GM18951 (cell line): ENCODE data around the gene EHMT1.
A peak's percentile ranks its signal among the peaks of the same experiment; 100 is the strongest.

ENCODE experiments used
- POLR2A ChIP-seq: IDR thresholded peaks from 4 replicates; pipeline ENCODE4 v1.6.1; 2011; ENCODE audit warnings: mild to moderate bottlenecking; ENCODE audit not compliant: insufficient read length, insufficient read depth; ENCODE audit errors: extremely low read depth
- in situ Hi-C: fragments of 300-500 bp; cut with MboI; formaldehyde crosslinking; loops from one replicate; pipeline ENCODE4 v1.12.0; 2022; ENCODE audit warnings: low sequenced_read_pairs, mixed read lengths, inconsistent platforms; ENCODE audit not compliant: unreplicated experiment

EHMT1 gene

GRCh38 chr9:137696136-137696925 lies 77.5 kb downstream of the EHMT1 start:
- in situ Hi-C loops, result no loop called here
- no peak for TF ChIP-seq POLR2A

DNA sequence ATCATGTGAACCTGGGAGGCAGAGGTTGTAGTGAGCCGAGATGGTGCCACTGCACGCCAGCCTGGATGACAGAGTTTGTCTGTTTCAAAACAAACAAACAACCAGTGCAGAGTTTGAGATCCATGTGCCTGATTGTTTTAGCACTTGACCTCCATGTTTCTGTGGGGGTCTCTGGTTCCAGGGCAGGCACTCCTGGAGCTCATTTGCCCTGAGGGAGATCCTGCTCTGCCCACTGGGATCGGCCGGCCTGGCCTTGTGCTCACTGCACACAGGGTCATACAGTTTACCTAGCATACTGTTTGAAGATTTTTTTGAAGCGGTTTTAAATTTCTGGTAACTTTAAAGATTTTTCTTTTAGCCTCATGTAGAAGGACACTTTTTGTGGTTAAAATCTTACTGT lies 78.4 kb downstream of the EHMT1 start:
- TF ChIP-seq POLR2A, result no peak
- in situ Hi-C loops, result no loop called here

DNA sequence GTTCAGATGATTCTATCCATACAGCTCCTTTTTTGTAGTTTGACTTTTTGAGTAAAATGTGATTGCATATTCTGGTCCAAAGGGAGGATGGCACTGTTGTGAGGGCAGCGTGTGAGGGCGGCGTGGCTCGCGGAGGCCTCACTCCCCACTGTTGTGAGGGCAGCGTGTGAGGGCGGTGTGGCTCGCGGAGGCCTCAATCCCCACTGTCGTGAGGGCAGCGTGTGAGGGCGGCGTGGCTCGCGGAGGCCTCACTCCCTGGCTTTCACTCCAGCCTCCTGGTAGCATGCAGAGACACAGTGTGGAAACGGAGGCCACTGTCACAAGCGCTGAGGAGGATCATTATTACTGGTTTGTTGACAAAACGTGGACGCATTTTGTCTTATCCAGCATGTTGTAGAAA lies 79.0 kb downstream of the EHMT1 start:
- in situ Hi-C loops, result no loop called here
- no peak for TF ChIP-seq POLR2A

GRCh38 chr9:137700911-137701310 lies 82.1 kb downstream of the EHMT1 start:
- no peak for TF ChIP-seq POLR2A
- in situ Hi-C loops, result no loop called here

DNA sequence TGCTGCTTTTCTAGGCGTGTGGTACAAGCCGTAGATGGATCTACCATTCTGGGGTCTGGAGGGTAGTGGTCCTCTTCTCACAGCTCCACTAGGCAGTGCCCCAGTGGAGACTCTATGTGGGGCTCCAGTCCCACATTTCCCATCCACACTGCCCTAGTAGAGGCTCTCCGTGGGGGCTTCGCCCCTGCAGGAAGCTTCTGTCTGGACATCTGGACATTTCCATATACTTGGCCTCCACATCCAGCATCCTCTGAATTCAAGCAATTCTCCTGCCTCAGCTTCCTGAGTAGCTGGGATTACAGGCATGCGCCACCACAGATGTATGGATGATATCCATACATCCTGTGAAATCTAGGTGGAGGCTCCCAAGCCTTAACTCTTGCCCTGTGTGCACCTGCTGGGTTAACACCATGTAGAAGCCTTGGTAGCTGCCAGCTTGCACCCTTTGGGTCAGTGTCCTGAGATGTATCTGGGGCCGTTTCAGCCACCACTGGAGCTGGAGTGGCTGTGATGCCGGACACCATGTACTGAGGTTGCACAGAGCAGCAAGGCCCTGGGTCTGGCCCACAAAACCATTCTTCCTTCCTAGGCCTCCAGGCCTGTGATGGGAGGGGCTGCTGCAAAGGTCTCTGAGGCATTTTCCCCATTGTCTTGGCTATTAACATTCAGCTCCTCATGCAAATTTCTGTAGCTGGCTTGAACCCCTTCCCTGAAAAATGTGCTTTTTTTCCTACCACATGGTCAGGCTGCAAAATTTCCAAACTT lies 84.0 kb downstream of the EHMT1 start:
- no peak for TF ChIP-seq POLR2A
- in situ Hi-C loops, result no loop called here

- in situ Hi-C loops, result no loop called here
- no peak for TF ChIP-seq POLR2A
Observed at GRCh38 chr9:137703842-137704508, 85.2 kb downstream of the EHMT1 start.

- peak; percentile 24 for TF ChIP-seq POLR2A
- in situ Hi-C loops, result no loop called here
Observed at GRCh38 chr9:137705443-137705863, 86.6 kb downstream of the EHMT1 start.

DNA sequence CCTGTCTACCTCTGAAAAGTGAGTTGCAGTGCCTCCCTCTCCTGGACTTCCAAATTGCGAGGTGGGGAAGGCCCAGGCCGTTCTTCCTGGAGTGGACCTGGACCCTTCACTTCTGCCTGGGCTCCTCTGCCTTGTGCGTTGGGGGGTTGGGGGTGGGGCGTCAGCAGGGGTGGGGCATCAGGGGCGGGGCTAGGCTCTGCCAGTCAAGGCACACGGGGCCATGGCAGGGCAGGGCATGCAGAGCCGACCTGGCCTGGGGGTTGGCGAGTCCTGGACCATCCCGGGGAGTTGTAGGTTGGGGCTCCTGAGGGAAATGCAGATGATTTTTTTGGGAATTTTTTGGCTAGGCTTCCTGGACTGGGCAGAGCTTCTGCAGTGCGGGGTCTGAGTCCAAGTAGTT lies 87.1 kb downstream of the EHMT1 start:
- no peak for TF ChIP-seq POLR2A
- in situ Hi-C loops, result no loop called here

DNA sequence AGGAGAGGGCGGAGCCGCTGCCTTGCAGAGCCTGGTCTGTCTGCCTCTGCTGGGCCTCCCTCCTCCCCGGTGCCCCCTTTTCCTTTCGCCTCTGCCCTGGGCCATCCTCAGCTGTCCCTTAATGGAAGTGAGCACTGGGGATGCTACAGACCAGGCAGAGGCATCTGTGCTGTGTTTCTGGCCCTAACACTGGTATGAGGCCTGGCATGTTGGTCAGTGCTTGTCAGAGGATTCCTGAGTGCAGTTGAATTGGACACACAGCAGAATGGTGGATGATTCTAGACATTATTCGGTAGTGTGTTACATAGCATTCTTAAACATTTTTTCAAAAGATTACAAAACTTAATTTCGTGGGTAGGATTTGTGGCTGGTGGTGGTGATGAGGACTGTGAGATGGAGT lies 88.6 kb downstream of the EHMT1 start:
- in situ Hi-C loops, result no loop called here
- no peak for TF ChIP-seq POLR2A

- no peak for TF ChIP-seq POLR2A
- in situ Hi-C loops, result no loop called here
Observed at GRCh38 chr9:137708590-137709284, 89.9 kb downstream of the EHMT1 start.

DNA sequence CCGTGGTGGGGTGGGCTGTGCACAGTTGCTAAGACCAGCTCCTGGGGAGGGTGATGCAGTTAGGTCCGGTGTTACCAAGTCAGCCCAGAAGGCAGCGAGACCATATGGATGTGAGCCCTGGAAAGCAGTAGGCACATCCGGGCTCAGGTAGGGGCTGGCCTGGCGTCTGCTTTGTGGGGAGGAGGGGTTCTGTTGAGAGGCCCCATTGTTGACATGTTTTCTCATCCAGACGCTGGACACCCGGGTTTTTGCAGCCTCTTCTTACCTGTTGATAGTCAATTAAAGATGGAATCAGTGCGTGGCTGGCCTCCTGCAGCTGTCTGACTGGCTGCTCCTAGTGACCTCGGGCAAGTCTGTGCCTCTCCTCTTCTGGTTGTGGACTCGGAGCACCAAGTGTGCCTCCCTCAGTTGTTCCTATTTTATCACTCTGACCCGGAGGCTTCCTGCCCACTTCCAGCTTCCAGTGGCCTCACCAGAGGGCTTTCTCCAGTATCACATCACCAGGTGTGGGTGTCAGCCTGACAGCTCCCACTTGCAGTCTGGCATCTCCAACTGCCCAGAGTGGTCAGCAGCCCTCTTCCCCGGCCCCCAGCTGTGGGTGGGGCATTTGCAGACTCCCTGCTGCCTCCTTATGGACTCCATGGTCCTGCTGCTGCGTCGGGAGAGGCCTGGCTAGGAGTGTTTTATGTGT lies 90.8 kb downstream of the EHMT1 start:
- no peak for TF ChIP-seq POLR2A
- in situ Hi-C loops, result no loop called here

GRCh38 chr9:137710704-137711103 lies 91.9 kb downstream of the EHMT1 start:
- in situ Hi-C loops, result no loop called here

More at GRCh38 chr9:137710704-137711103, 91.9 kb downstream of the EHMT1 start:
- TF ChIP-seq POLR2A, result no peak
